ENCODE measurements around the gene CPNE5.

Gene CPNE5

DNA sequence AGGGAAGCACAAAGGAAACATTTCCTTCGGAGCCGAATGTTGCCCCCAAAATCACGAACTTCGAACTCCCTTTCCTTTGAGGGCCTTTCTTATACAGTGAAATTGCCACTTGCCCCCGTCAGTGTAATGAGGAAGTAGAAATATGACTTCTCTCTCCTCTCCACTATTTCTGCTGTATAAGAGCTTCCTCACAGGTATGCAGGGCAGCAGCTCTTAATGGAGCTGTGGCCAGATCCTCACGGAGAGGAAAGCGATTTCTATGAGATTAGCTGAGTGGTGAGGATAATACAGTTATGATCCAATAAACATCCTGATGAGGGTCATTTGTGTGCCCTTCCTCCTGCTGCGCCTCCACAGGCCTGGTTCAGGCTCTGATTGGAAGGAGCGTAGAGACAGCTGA, 10.8 kb upstream of the CPNE5 start:
- Histone ChIP-seq H3F3A (ENCODE audit: low read depth) (no peaks in the 10 kb centered on the region), H3K4me2 (ENCODE audit: low read depth, low read length, poor library complexity, severe bottlenecking) (no peak overlapping the region), H3K4me1 (ENCODE audit: insufficient read depth, low read length, poor library complexity, severe bottlenecking) (no peaks in the 10 kb centered on the region), H3K79me2 (ENCODE audit: insufficient read depth, low read length) (no peaks in the 10 kb centered on the region), H3K9ac (ENCODE audit: low read depth, low read length, poor library complexity, severe bottlenecking) (no peak overlapping the region), H3K4me3 (ENCODE audit: low read length, poor library complexity, severe bottlenecking) (no peak overlapping the region), H3K27me3 (ENCODE audit: insufficient read depth, low read length, poor library complexity, severe bottlenecking) (no peaks in the 10 kb centered on the region), H3K36me3 (ENCODE audit: insufficient read depth, low read length) (peaks cover 36% of the 10 kb centered on the region), H4K20me1 (ENCODE audit: insufficient read depth, low read length, poor library complexity, severe bottlenecking) (no peaks in the 10 kb centered on the region), H3K9me2 (replicated peaks; ENCODE audit: low read depth, low read length) (no peaks in the 10 kb centered on the region), H2AFZ (ENCODE audit: low read length) (no peak overlapping the region), H3K9me3 (ENCODE audit: insufficient read depth, low read depth, low read length) (no peaks in the 10 kb centered on the region)
- no peak for TF ChIP-seq EZH2phosphoT487 (IDR thresholded peaks at IDR 0.05; ENCODE audit: borderline replicate concordance)
- TF ChIP-seq, protein P1, sequence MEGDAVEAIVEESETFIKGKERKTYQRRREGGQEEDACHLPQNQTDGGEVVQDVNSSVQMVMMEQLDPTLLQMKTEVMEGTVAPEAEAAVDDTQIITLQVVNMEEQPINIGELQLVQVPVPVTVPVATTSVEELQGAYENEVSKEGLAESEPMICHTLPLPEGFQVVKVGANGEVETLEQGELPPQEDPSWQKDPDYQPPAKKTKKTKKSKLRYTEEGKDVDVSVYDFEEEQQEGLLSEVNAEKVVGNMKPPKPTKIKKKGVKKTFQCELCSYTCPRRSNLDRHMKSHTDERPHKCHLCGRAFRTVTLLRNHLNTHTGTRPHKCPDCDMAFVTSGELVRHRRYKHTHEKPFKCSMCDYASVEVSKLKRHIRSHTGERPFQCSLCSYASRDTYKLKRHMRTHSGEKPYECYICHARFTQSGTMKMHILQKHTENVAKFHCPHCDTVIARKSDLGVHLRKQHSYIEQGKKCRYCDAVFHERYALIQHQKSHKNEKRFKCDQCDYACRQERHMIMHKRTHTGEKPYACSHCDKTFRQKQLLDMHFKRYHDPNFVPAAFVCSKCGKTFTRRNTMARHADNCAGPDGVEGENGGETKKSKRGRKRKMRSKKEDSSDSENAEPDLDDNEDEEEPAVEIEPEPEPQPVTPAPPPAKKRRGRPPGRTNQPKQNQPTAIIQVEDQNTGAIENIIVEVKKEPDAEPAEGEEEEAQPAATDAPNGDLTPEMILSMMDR (conservative IDR thresholded peaks at IDR 0.05; ENCODE audit: low read length), result no peak

DNA sequence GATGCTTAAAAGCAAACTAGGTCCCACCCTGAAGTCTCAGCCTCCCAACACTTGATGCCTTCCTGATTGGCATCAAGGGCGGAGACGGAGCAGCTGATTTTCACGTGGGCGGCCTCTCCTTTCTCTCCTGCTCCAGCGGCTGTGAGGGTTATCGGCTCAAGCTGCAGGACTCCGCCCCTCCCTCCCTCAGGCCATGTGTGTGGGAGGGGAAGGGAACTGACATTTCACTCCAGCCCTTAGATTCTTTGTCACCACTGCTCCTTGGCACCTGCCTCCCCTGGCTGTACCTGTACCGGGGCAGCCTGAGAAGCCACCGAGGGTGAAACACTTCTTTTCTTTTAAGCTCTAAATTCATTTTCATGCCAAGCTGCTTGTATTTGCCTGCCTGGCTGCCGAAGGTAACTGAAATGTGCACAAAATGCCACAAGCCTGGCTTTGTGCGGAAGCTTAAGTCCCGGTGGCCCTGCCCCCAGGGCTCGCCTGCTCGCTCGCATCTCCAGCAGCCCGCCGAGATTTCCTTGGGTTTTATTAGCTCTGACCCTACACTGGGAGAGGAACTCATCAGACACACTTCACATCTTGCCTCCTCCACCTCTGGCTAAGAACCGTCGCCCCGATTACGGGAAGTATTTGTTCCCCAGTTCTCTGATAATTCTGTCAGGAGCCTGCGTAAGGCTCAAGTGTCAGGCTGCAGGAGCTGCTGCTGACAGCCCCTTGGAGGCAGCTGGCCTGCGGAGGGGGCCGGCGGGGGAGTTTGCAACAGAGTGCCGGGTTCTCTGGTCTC, 9.6 kb upstream of the CPNE5 start:
- Histone ChIP-seq H3K27me3 (ENCODE audit: insufficient read depth, low read length, poor library complexity, severe bottlenecking) (no peaks in the 10 kb centered on the region), H3K9me2 (replicated peaks; ENCODE audit: low read depth, low read length) (no peaks in the 10 kb centered on the region), H2AFZ (ENCODE audit: low read length) (no peak overlapping the region), H3K9ac (ENCODE audit: low read depth, low read length, poor library complexity, severe bottlenecking) (no peak overlapping the region), H4K20me1 (ENCODE audit: insufficient read depth, low read length, poor library complexity, severe bottlenecking) (no peaks in the 10 kb centered on the region), H3K9me3 (ENCODE audit: insufficient read depth, low read depth, low read length) (no peaks in the 10 kb centered on the region), H3K4me1 (ENCODE audit: insufficient read depth, low read length, poor library complexity, severe bottlenecking) (no peaks in the 10 kb centered on the region), H3K79me2 (ENCODE audit: insufficient read depth, low read length) (no peaks in the 10 kb centered on the region), H3K36me3 (ENCODE audit: insufficient read depth, low read length) (peaks cover 24% of the 10 kb centered on the region), H3K4me2 (ENCODE audit: low read depth, low read length, poor library complexity, severe bottlenecking) (no peak overlapping the region), H3F3A (ENCODE audit: low read depth) (no peaks in the 10 kb centered on the region), H3K4me3 (ENCODE audit: low read length, poor library complexity, severe bottlenecking) (no peak overlapping the region)
- TF ChIP-seq, protein P1 (conservative IDR thresholded peaks at IDR 0.05; ENCODE audit: low read length), result no peak
- no peak for TF ChIP-seq EZH2phosphoT487 (IDR thresholded peaks at IDR 0.05; ENCODE audit: borderline replicate concordance)

DNA sequence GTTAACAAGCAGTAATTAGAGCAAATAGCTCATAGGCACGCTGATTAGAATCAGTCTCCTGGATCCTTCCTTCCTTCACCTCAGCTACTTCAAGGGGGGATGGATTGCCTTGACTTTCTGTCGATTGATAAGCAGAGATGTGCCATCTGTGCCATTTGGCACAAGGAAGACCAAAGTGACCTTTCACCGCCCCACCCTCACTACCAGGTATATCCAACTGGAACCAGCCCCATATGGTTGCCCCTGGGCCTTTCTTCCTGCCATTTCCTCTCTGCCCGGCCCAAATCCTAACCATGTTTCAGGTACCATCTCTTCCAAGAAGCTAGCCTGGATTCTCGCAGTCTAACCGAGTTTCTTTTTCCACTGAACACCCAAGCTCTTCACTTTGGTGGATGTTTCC, 8.7 kb upstream of the CPNE5 start:
- Histone ChIP-seq H3K4me1 (ENCODE audit: insufficient read depth, low read length, poor library complexity, severe bottlenecking) (no peaks in the 10 kb centered on the region), H4K20me1 (ENCODE audit: insufficient read depth, low read length, poor library complexity, severe bottlenecking) (no peaks in the 10 kb centered on the region), H3K9me2 (replicated peaks; ENCODE audit: low read depth, low read length) (no peaks in the 10 kb centered on the region), H3K36me3 (ENCODE audit: insufficient read depth, low read length) (peaks cover 15% of the 10 kb centered on the region), H2AFZ (ENCODE audit: low read length) (no peak overlapping the region), H3K9me3 (ENCODE audit: insufficient read depth, low read depth, low read length) (no peaks in the 10 kb centered on the region), H3K4me2 (ENCODE audit: low read depth, low read length, poor library complexity, severe bottlenecking) (no peak overlapping the region), H3K27me3 (ENCODE audit: insufficient read depth, low read length, poor library complexity, severe bottlenecking) (no peaks in the 10 kb centered on the region), H3K9ac (ENCODE audit: low read depth, low read length, poor library complexity, severe bottlenecking) (no peak overlapping the region), H3F3A (ENCODE audit: low read depth) (no peaks in the 10 kb centered on the region), H3K4me3 (ENCODE audit: low read length, poor library complexity, severe bottlenecking) (no peak overlapping the region), H3K79me2 (ENCODE audit: insufficient read depth, low read length) (no peaks in the 10 kb centered on the region)
- TF ChIP-seq EZH2phosphoT487 (IDR thresholded peaks at IDR 0.05; ENCODE audit: borderline replicate concordance), result no peak

DNA sequence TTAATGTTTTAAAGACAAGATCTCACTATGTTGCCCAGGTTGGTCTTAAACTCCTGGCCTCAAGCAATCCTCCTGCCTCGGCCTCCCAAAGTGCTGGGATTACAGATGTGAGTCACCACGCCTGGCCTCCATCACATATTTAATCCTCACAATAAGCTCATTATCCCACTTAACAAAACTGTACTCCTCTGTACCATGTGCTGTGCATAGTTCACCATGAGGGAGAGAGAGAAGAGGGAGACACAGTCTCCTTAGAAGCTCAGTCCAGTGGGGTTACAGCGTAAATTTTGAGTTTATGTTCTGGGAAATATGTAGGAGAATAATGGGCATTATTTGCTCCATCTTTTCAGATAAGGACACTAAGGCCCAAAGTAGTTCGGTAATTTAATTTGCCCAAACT, 7.9 kb upstream of the CPNE5 start:
- Histone ChIP-seq H4K20me1 (ENCODE audit: insufficient read depth, low read length, poor library complexity, severe bottlenecking) (no peaks in the 10 kb centered on the region), H3K4me3 (ENCODE audit: low read length, poor library complexity, severe bottlenecking) (no peak overlapping the region), H3K36me3 (ENCODE audit: insufficient read depth, low read length) (peaks cover 8% of the 10 kb centered on the region), H3K4me2 (ENCODE audit: low read depth, low read length, poor library complexity, severe bottlenecking) (no peak overlapping the region), H2AFZ (ENCODE audit: low read length) (no peak overlapping the region), H3K79me2 (ENCODE audit: insufficient read depth, low read length) (no peaks in the 10 kb centered on the region), H3F3A (ENCODE audit: low read depth) (no peaks in the 10 kb centered on the region), H3K9me2 (replicated peaks; ENCODE audit: low read depth, low read length) (no peaks in the 10 kb centered on the region), H3K4me1 (ENCODE audit: insufficient read depth, low read length, poor library complexity, severe bottlenecking) (no peaks in the 10 kb centered on the region), H3K9ac (ENCODE audit: low read depth, low read length, poor library complexity, severe bottlenecking) (no peak overlapping the region), H3K9me3 (ENCODE audit: insufficient read depth, low read depth, low read length) (no peaks in the 10 kb centered on the region), H3K27me3 (ENCODE audit: insufficient read depth, low read length, poor library complexity, severe bottlenecking) (no peaks in the 10 kb centered on the region)
- no peak for TF ChIP-seq EZH2phosphoT487 (IDR thresholded peaks at IDR 0.05; ENCODE audit: borderline replicate concordance)
- TF ChIP-seq, protein P1 (conservative IDR thresholded peaks at IDR 0.05; ENCODE audit: low read length), result no peak

Data from Loucy (cell line).